Muscle of back (tissue), 13 donors: Measurements from ENCODE around the gene KNOP1. TPM values are rescaled to one million over a fixed set of nuclear protein-coding genes. Genes with fewer than 3 reads are reported as not detected.
A peak's percentile ranks its signal among the peaks of the same experiment; 100 is the strongest.

ENCODE experiments used
- DNase-seq, 3 donors: peaks; one replicate each; pipeline versions ENCODE4 v3.0.0 to v3.0.0-alpha.2; 2013
- long read RNA-seq, 9 donors: transcript quantifications; one replicate each; lab custom pipeline, GENCODE V29; 2026
- polyA plus RNA-seq, 10 donors: library from polyadenylated mRNA; unstranded; fragments of 120-200 nt; gene quantifications; one replicate each; pipeline ENCODE4 v1.2.1, GENCODE V29; 2013; ENCODE audit not compliant: insufficient read length in 10 of 10

KNOP1 gene
- 10 to 100 TPM; 16.5 to 26.6 (median 22.6) TPM for polyA plus RNA-seq
- long read RNA-seq, donor 1, full-length matches to known transcripts = 4 of 11 reads
- long read RNA-seq, donor 1, partial matches to known transcripts = 7 of 11 reads
- long read RNA-seq, donor 1, other reads (novel, unspliced or antisense) = 0 of 11 reads
- long read RNA-seq, donor 2, partial matches to known transcripts = 7 of 7 reads
- long read RNA-seq, donor 2, other reads (novel, unspliced or antisense) = 0 of 7 reads
- long read RNA-seq, donor 3 = 0 reads
- long read RNA-seq, donor 4, full-length matches to known transcripts = 3 of 8 reads
- long read RNA-seq, donor 4, partial matches to known transcripts = 5 of 8 reads
- long read RNA-seq, donor 4, other reads (novel, unspliced or antisense) = 0 of 8 reads
- long read RNA-seq, donor 5, partial matches to known transcripts = 8 of 8 reads
- long read RNA-seq, donor 5, other reads (novel, unspliced or antisense) = 0 of 8 reads
- long read RNA-seq, donor 6, full-length matches to known transcripts = 2 of 10 reads
- long read RNA-seq, donor 6, partial matches to known transcripts = 8 of 10 reads
- long read RNA-seq, donor 6, other reads (novel, unspliced or antisense) = 0 of 10 reads
- long read RNA-seq, donor 7, full-length matches to known transcripts = 2 of 2 reads
- long read RNA-seq, donor 7, partial matches to known transcripts = 0 of 2 reads
- long read RNA-seq, donor 7, other reads (novel, unspliced or antisense) = 0 of 2 reads
- long read RNA-seq, donor 8, partial matches to known transcripts = 8 of 9 reads
- long read RNA-seq, donor 8, other reads (novel, unspliced or antisense) = 0 of 9 reads
- long read RNA-seq, donor 9, partial matches to known transcripts = 0 of 1 reads
- long read RNA-seq, donor 9, other reads (novel, unspliced or antisense) = 0 of 1 reads

GRCh38 chr16:19717741-19718623 lies at the start of gene KNOP1, which contains the start of gene IQCK:
Gene KNOP1, minus strand, starts transcription at chr16:19718227. Its CDS starts 3,192 bp downstream, at chr16:19715035.
Gene IQCK, plus strand, starts transcription at chr16:19718271. Its CDS starts 36 bp downstream, at chr16:19718307.
- peak; percentile 87 to 97 (median 95) for DNase-seq

- no peak for DNase-seq
Measured at GRCh38 chr16:19767497-19767896, 49.5 kb upstream of the KNOP1 start.

- no peak for DNase-seq
Measured at GRCh38 chr16:19766988-19767387, 49.0 kb upstream of the KNOP1 start.

GRCh38 chr16:19766554-19766884 lies 48.5 kb upstream of the KNOP1 start:
- no peak for DNase-seq

- DNase-seq = no peak
Measured at GRCh38 chr16:19765860-19766553, 48.0 kb upstream of the KNOP1 start.

GRCh38 chr16:19760356-19761060 lies 42.5 kb upstream of the KNOP1 start:
- peak in 1 of 3 donors; percentile 62 for DNase-seq

- DNase-seq = no peak
Measured at GRCh38 chr16:19757762-19758595, 40.0 kb upstream of the KNOP1 start.

- DNase-seq = no peak
Measured at GRCh38 chr16:19757026-19757425, 39.0 kb upstream of the KNOP1 start.

- DNase-seq = no peak
Measured at GRCh38 chr16:19755268-19755667, 37.2 kb upstream of the KNOP1 start.

- DNase-seq = no peak
Measured at GRCh38 chr16:19754644-19755036, 36.6 kb upstream of the KNOP1 start.

- no peak for DNase-seq
Measured at GRCh38 chr16:19753815-19754643, 36.0 kb upstream of the KNOP1 start.

GRCh38 chr16:19751478-19752385 lies 33.7 kb upstream of the KNOP1 start:
- no peak for DNase-seq

GRCh38 chr16:19749571-19750080 lies 31.6 kb upstream of the KNOP1 start:
- DNase-seq = no peak

GRCh38 chr16:19748389-19749168 lies 30.6 kb upstream of the KNOP1 start:
- DNase-seq = peak in 1 of 3 donors; percentile 43

- DNase-seq = no peak
Measured at GRCh38 chr16:19746561-19746960, 28.5 kb upstream of the KNOP1 start.
